B cell (primary cell): ENCODE measurements around the gene SLCO2B1. TPM values are rescaled to one million over a fixed set of nuclear protein-coding genes. Genes with fewer than 3 reads are reported as not detected.

ENCODE experiments used
- ATAC-seq: fragments of 200-7000 bp; cut with Tn5 transposase; one replicate; pipeline ENCODE4 v1.10.0; 2021; ENCODE audit warnings: low read depth, mild to moderate bottlenecking, moderate number of reproducible peaks, moderate library complexity
- CTCF ChIA-PET: fragments of 350-600 bp; sonication (Branson Sonifier 250); formaldehyde crosslinking; loops from one replicate; lab custom pipeline; 2021; ENCODE audit warnings: antibody characterized with exemption, inconsistent platforms; lab: Charles Lee
- POLR2A ChIA-PET: fragments of 350-600 bp; sonication (Branson Sonifier 250); formaldehyde crosslinking; loops from one replicate; lab custom pipeline; 2021; ENCODE audit warnings: antibody characterized with exemption; lab: Charles Lee
- DNase-seq: peaks from one replicate; pipeline ENCODE4 v3.0.0; 2013
- H2AFZ ChIP-seq: 2 replicates; pipeline ENCODE4 v1.6.1; 2012; ENCODE audit warnings: mild to moderate bottlenecking, low read depth, low read length; ENCODE audit not compliant: insufficient read depth, poor library complexity, severe bottlenecking
- H3K27ac ChIP-seq, 2 donors: 1 replicate in 1 of 2; 2 replicates in 1 of 2; pipeline ENCODE4 v1.5.1; 2012 to 2013; ENCODE audit warnings: low read length in 2 of 2, mild to moderate bottlenecking in 2 of 2, moderate library complexity in 1 of 2
- H3K27me3 ChIP-seq, 4 experiments: fragments of 200-600 bp in 1 of 4; sonication (generic) in 1 of 4; replicated peaks in 1 of 4; 1 replicate in 2 of 4; 2 replicates in 2 of 4; pipeline versions ENCODE4 v1.6.1 to v1.7.0; 2013 to 2016; ENCODE audit warnings: low read length in 3 of 4, mild to moderate bottlenecking in 2 of 4, mixed read lengths in 1 of 4, moderate library complexity in 1 of 4; ENCODE audit not compliant: insufficient read depth in 4 of 4, control insufficient read depth in 3 of 4; ENCODE audit errors: control extremely low read depth in 1 of 4
- H3K36me3 ChIP-seq, 2 experiments: replicated peaks in 1 of 2; 1 replicate in 1 of 2; 2 replicates in 1 of 2; pipeline versions ENCODE4 v1.6.1 to v1.7.1; 2013; ENCODE audit warnings: low read length in 1 of 2; ENCODE audit not compliant: insufficient read depth in 2 of 2, control insufficient read depth in 1 of 2; ENCODE audit errors: control extremely low read depth in 1 of 2, extremely low read depth in 1 of 2
- H3K4me1 ChIP-seq, 2 donors: fragments of 200-600 bp in 1 of 2; sonication (generic) in 1 of 2; 1 replicate in 1 of 2; 2 replicates in 1 of 2; pipeline versions ENCODE4 v1.5.1 to v1.6.1; 2013 to 2017; ENCODE audit warnings: low read length in 2 of 2; ENCODE audit not compliant: control insufficient read depth in 2 of 2, insufficient read depth in 2 of 2
- H3K4me2 ChIP-seq: replicated peaks from 2 replicates; pipeline ENCODE3; 2012; ENCODE audit warnings: mild to moderate bottlenecking, low read depth, low read length; ENCODE audit not compliant: poor library complexity, severe bottlenecking
- H3K4me3 ChIP-seq, 5 experiments: fragments of 200-600 bp in 1 of 5; sonication (generic) in 1 of 5; 1 replicate in 3 of 5; 2 replicates in 2 of 5; pipeline versions ENCODE4 v1.5.1 to v1.7.0; 2011 to 2016; ENCODE audit warnings: low read length in 4 of 5, mild to moderate bottlenecking in 4 of 5, low read depth in 2 of 5, control low read depth in 1 of 5, moderate library complexity in 1 of 5; ENCODE audit not compliant: insufficient read depth in 1 of 5; ENCODE audit errors: control extremely low read depth in 1 of 5, extremely low read depth in 1 of 5
- H3K79me2 ChIP-seq: fragments of 200-600 bp; sonication (generic); one replicate; pipeline ENCODE4 v1.6.0; 2016; ENCODE audit warnings: low read length; ENCODE audit not compliant: control insufficient read depth, insufficient read depth
- H3K9ac ChIP-seq: fragments of 200-600 bp; sonication (generic); 2 replicates; pipeline ENCODE4 v1.6.1; 2017; ENCODE audit warnings: mild to moderate bottlenecking, low read length, moderate library complexity
- H3K9me3 ChIP-seq, 3 donors: one replicate each; pipeline versions ENCODE4 v1.6.1 to v1.7.1; 2013; ENCODE audit warnings: low read length in 2 of 3; ENCODE audit not compliant: control insufficient read depth in 2 of 3, insufficient read depth in 1 of 3; ENCODE audit errors: control extremely low read depth in 1 of 3
- H4K20me1 ChIP-seq: 2 replicates; pipeline ENCODE4 v1.6.0; 2012; ENCODE audit warnings: mild to moderate bottlenecking, low read length; ENCODE audit not compliant: insufficient read depth, control insufficient read depth, poor library complexity, severe bottlenecking
- H3K27ac Mint-ChIP-seq: one replicate; pipeline ENCODE4 v1.8.0; 2021; ENCODE audit warnings: mixed read lengths
- H3K27me3 Mint-ChIP-seq: one replicate; pipeline ENCODE4 v1.8.0; 2021; ENCODE audit warnings: mixed read lengths
- H3K4me1 Mint-ChIP-seq: one replicate; pipeline ENCODE4 v1.8.0; 2021; ENCODE audit warnings: mixed read lengths
- H3K4me3 Mint-ChIP-seq: one replicate; pipeline ENCODE4 v1.8.0; 2021; ENCODE audit warnings: mixed read lengths
- H3K9me3 Mint-ChIP-seq: one replicate; pipeline ENCODE4 v1.8.0; 2022; ENCODE audit warnings: mixed read lengths; ENCODE audit not compliant: insufficient read depth
- EZH2 ChIP-seq: IDR thresholded peaks from 2 replicates; pipeline ENCODE4 v1.6.1; 2012; ENCODE audit warnings: borderline replicate concordance, low read depth, mild to moderate bottlenecking, moderate library complexity, low read length; ENCODE audit not compliant: insufficient read depth, poor library complexity, severe bottlenecking
- WGBS: methylation state at CpG from one replicate; pipeline ENCODE4 v1.1.5; 2013; ENCODE audit warnings: missing lambda C conversion rate; ENCODE audit not compliant: insufficient coverage; 5-methylcytosine and 5-hydroxymethylcytosine counted together
- intact Hi-C: fragments of 100-400 bp; cut with micrococcal nuclease; formaldehyde crosslinking; loops from one replicate; pipeline ENCODE4 v1.10.0; 2022
- polyA plus RNA-seq: library from polyadenylated mRNA; depleted of rRNA; stranded (reverse); fragments of >200 nt; gene quantifications from 2 replicates; pipeline ENCODE4 v1.2.3, GENCODE V29; 2012
- total RNA-seq, 2 donors: library from RNA; stranded (reverse); fragments of 120-200 nt in 1 of 2; gene quantifications; 1 replicate in 1 of 2; 2 replicates in 1 of 2; pipeline versions ENCODE4 v1.2.3 to v1.2.4, GENCODE V29; 2013 to 2022
- TF ChIP-seq, protein P1 (sequence below): fragments of 200-600 bp; IDR thresholded peaks from one replicate; pipeline ENCODE4 v1.8.0; 2022; ENCODE audit warnings: antibody characterized with exemption, mild to moderate bottlenecking

SLCO2B1 gene
- total and polyA plus RNA-seq, 2 donors (not counting 1 experiment from before 2014, with no cell fraction given), result 1.2 TPM; not detected in 1

DNA sequence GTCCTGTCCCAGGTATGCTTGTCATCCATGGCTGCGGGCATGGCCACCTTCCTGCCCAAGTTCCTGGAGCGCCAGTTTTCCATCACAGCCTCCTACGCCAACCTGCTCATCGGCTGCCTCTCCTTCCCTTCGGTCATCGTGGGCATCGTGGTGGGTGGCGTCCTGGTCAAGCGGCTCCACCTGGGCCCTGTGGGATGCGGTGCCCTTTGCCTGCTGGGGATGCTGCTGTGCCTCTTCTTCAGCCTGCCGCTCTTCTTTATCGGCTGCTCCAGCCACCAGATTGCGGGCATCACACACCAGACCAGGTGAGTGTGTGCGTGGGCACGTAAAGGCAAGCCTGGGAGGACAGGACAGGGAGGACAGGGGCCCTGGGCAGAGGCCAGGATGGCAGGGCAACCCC lies 42.4 kb downstream of the SLCO2B1 start:
- H3K79me2 ChIP-seq, result no peaks in the 10 kb centered on the region
- no peak overlapping the region for H3K27ac ChIP-seq
- no peaks in the 10 kb centered on the region for H3K9me3 Mint-ChIP-seq
- H3K4me1 Mint-ChIP-seq, result no peaks in the 10 kb centered on the region
- H3K27ac Mint-ChIP-seq, result no peak overlapping the region
- H3K36me3 ChIP-seq, result no peaks in the 10 kb centered on the region
- H3K4me2 ChIP-seq, result no peak overlapping the region
- no peak overlapping the region for H3K9ac ChIP-seq
- DNase-seq (no peak), ATAC-seq (no peak)
- peaks cover 4% of the 10 kb centered on the region for H3K27me3 Mint-ChIP-seq
- TF ChIP-seq, protein P1, sequence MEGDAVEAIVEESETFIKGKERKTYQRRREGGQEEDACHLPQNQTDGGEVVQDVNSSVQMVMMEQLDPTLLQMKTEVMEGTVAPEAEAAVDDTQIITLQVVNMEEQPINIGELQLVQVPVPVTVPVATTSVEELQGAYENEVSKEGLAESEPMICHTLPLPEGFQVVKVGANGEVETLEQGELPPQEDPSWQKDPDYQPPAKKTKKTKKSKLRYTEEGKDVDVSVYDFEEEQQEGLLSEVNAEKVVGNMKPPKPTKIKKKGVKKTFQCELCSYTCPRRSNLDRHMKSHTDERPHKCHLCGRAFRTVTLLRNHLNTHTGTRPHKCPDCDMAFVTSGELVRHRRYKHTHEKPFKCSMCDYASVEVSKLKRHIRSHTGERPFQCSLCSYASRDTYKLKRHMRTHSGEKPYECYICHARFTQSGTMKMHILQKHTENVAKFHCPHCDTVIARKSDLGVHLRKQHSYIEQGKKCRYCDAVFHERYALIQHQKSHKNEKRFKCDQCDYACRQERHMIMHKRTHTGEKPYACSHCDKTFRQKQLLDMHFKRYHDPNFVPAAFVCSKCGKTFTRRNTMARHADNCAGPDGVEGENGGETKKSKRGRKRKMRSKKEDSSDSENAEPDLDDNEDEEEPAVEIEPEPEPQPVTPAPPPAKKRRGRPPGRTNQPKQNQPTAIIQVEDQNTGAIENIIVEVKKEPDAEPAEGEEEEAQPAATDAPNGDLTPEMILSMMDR, result no peak
- TF ChIP-seq EZH2, result no peak
- no peak overlapping the region for H2AFZ ChIP-seq
- WGBS, result 93% methylated on average over 15 of the region's 15 CpGs
- intact Hi-C loops, result no loop called here
- ChIA-PET CTCF (no interaction called here), POLR2A (no interaction called here)
- H3K4me1 ChIP-seq, result no peaks in the 10 kb centered on the region
- no peak overlapping the region for H3K4me3 Mint-ChIP-seq
- H3K9me3 ChIP-seq, result no peaks in the 10 kb centered on the region
- H4K20me1 ChIP-seq, result no peaks in the 10 kb centered on the region
- no peaks in the 10 kb centered on the region for H3K27me3 ChIP-seq
- no peak overlapping the region for H3K4me3 ChIP-seq

DNA sequence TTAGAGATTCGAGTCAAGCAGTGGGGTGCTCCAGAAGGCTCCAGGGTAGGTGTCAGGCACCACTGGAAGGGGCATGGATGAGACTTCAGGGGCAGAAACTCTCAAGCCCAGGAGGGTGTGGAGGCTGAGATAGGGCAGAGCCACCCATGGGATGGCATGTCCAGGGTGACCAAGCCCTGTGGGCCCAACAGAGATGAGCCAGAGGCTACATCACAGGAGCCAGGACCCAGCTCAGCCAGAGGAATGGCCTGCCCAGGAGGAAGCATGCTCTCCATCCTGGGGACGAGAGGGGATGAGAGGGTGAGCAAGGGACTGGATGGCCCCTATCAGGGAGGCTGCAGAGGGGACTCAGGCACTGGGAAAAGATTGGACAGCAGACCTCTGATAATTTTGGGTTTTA lies 42.8 kb downstream of the SLCO2B1 start:
- DNase-seq, result no peak
- TF ChIP-seq, protein P1, result no peak
- TF ChIP-seq EZH2, result no peak
- no peak overlapping the region for H2AFZ ChIP-seq
- no peak for ATAC-seq
- H3K4me3 ChIP-seq, result no peak overlapping the region
- no peak overlapping the region for H3K4me3 Mint-ChIP-seq
- H3K4me2 ChIP-seq, result no peak overlapping the region
- no peaks in the 10 kb centered on the region for H3K4me1 Mint-ChIP-seq
- 40% methylated on average over 1 of the region's 2 CpGs for WGBS
- H3K9ac ChIP-seq, result no peak overlapping the region
- no peaks in the 10 kb centered on the region for H3K79me2 ChIP-seq
- no peaks in the 10 kb centered on the region for H3K9me3 ChIP-seq
- H3K27me3 ChIP-seq, result no peaks in the 10 kb centered on the region
- no peaks in the 10 kb centered on the region for H3K4me1 ChIP-seq
- H3K27ac Mint-ChIP-seq, result no peak overlapping the region
- no peaks in the 10 kb centered on the region for H4K20me1 ChIP-seq
- CTCF ChIA-PET, result interaction anchor here (1.7 kb wide), 1 partner anchor 11 kb away, joined by 5 read pairs; no protein-coding TSS in a partner anchor
- H3K27ac ChIP-seq, result no peak overlapping the region
- H3K36me3 ChIP-seq, result no peaks in the 10 kb centered on the region
- POLR2A ChIA-PET, result no interaction called here
- H3K27me3 Mint-ChIP-seq, result peaks cover 4% of the 10 kb centered on the region
- intact Hi-C loops, result no loop called here
- no peaks in the 10 kb centered on the region for H3K9me3 Mint-ChIP-seq
